ENCODE data around the gene TMC3. TPM values are rescaled to one million over a fixed set of nuclear protein-coding genes. Genes with fewer than 3 reads are reported as not detected.

Gene TMC3
- total RNA-seq, 1 donor from 2014 or later: not detected

DNA sequence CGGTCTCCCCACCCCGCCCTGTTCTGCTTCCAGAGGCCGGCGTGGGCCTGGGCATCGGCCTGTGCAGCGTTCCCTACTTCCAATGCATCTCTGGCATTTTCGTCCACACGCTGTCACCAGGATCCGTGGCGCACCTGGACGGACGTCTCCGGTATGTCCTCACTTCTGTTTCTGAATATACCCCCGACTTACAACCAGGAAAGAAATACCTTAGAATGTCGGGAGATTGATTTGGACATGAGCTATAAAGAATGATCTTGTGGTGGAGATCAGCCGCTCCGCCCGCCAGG is 91.5 kb downstream of the TMC3 start:
- Histone ChIP-seq H3K4me3 (ENCODE audit: low read depth, low read length) (no peak overlapping the region), H3K36me3 (ENCODE audit: control insufficient read depth, insufficient read depth, low read length) (no peaks in the 10 kb centered on the region), H3K27me3 (ENCODE audit: control insufficient read depth, insufficient read depth, low read length) (peaks cover 17% of the 10 kb centered on the region)
- TF ChIP-seq, protein P1, sequence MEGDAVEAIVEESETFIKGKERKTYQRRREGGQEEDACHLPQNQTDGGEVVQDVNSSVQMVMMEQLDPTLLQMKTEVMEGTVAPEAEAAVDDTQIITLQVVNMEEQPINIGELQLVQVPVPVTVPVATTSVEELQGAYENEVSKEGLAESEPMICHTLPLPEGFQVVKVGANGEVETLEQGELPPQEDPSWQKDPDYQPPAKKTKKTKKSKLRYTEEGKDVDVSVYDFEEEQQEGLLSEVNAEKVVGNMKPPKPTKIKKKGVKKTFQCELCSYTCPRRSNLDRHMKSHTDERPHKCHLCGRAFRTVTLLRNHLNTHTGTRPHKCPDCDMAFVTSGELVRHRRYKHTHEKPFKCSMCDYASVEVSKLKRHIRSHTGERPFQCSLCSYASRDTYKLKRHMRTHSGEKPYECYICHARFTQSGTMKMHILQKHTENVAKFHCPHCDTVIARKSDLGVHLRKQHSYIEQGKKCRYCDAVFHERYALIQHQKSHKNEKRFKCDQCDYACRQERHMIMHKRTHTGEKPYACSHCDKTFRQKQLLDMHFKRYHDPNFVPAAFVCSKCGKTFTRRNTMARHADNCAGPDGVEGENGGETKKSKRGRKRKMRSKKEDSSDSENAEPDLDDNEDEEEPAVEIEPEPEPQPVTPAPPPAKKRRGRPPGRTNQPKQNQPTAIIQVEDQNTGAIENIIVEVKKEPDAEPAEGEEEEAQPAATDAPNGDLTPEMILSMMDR (IDR thresholded peaks at IDR 0.05; ENCODE audit: insufficient read depth, low read length, poor library complexity, severe bottlenecking): no peak
- no peak for DNase-seq (ENCODE audit: low read depth)

DNA sequence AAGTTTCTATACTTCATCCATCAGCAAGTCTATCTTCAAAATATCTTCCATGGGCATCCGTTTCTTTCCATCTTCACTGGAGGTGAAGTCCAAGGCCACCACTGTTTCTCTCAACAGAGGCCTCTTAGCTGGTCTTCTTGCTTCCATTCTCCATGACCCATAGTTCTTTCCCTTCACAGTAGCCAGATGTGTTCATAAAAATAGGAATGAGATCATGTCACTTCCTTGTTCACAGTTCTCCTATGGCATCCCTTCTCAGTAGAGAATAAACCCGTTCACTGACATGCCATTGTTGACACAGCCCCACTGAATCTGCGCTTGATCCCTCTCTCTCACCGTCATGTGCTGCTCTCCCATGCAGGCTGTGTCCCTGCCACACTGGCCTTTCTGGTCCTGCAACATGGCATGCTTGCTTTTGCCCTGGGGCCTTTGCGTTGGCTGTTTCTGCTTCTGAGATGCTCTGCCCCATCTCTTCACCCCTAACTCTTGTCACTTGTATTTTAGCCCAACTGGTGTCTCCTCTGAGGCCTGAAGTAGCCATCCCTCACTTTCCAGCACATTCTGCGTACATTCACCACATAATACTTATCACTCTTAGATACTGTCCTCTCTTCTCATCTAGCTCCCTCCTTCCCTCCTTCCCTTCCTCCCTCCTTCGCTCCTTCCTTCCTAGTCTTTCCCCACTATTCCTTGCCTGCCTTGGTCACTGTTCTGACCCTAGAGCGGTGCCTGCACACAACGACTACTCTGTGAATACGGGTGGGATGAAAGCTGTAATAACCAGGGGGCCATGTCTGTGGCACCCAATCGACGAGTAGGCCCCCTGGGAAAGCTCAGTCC is 92.0 kb downstream of the TMC3 start:
- H3K36me3 ChIP-seq (ENCODE audit: control insufficient read depth, insufficient read depth, low read length): no peaks in the 10 kb centered on the region
- TF ChIP-seq, protein P1 (IDR thresholded peaks at IDR 0.05; ENCODE audit: insufficient read depth, low read length, poor library complexity, severe bottlenecking): no peak
- peaks cover 17% of the 10 kb centered on the region for H3K27me3 ChIP-seq (ENCODE audit: control insufficient read depth, insufficient read depth, low read length)
- DNase-seq (ENCODE audit: low read depth): no peak
- no peak overlapping the region for H3K4me3 ChIP-seq (ENCODE audit: low read depth, low read length)

DNA sequence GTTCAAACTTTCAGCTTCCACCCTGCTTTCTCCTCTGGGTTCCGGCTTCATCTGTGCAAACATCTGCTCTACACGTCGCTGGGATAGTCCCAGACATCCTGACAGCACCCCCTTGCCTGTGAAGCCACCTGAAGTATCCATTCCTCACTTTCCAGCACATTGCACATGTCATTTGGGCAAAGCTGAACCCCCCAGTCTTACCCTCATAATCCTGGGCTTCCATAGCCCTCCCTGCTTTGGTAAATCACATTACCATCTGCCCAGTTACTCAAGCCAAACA is 92.6 kb downstream of the TMC3 start:
- no peak for DNase-seq (ENCODE audit: low read depth)
- no peaks in the 10 kb centered on the region for H3K36me3 ChIP-seq (ENCODE audit: control insufficient read depth, insufficient read depth, low read length)
- H3K27me3 ChIP-seq (ENCODE audit: control insufficient read depth, insufficient read depth, low read length): peaks cover 17% of the 10 kb centered on the region
- TF ChIP-seq, protein P1 (IDR thresholded peaks at IDR 0.05; ENCODE audit: insufficient read depth, low read length, poor library complexity, severe bottlenecking): no peak
- no peak overlapping the region for H3K4me3 ChIP-seq (ENCODE audit: low read depth, low read length)

Other genes with a start within 250 kb of the TMC3 start
- not detected in 2 replicates for gene CFAP161, start 239.9 kb downstream of the TMC3 start, total RNA-seq
- not detected in 2 replicates for gene IL16, start 177.3 kb downstream of the TMC3 start, total RNA-seq
- gene STARD5, start 50.1 kb downstream of the TMC3 start, total RNA-seq: 1.1 and 1.2 TPM in 2 replicates

Measured in kidney epithelial cell (primary cell).